ENCODE results near the gene MMAB. TPM values are rescaled to one million over a fixed set of nuclear protein-coding genes. Genes with fewer than 3 reads are reported as not detected.

Gene MMAB
- total and polyA plus RNA-seq, 10 of the 15 experiments (the other 5 are each of a cell fraction or from before 2014, with no cell fraction given), result 10.6 to 65.3 (median 45.2) TPM

GRCh38 chr12:109573029-109573913, at the start of gene MMAB, which contains the start of gene MVK (continued):
- TF ChIP-seq EGR1 (IDR thresholded peaks at IDR 0.05; ENCODE audit: borderline replicate concordance in 1 of 2, low read depth in 2 of 2, low read length in 2 of 2), result peak in 1 of 2 experiments; percentile 53; a peak in 1 of 3 replicates

- no peak overlapping the region for H2AFZ ChIP-seq (ENCODE audit: control insufficient read depth, low read depth, low read length)
- H3K9me3 ChIP-seq (replicated peaks; ENCODE audit: control insufficient read depth, insufficient read depth, low read length), result no peaks in the 10 kb centered on the region
- ChIA-PET CTCF (no interaction called here), SMC1A (ENCODE audit: uncharacterized antibody, unreplicated experiment) (no interaction called here), POLR2A (interaction anchor here (0.5 kb wide), 1 partner anchor 614 kb away, joined by 3 read pairs; no protein-coding TSS in a partner anchor), RAD21 (ENCODE audit: unreplicated experiment) (no interaction called here)
- H3K27me3 ChIP-seq (replicated peaks in 1 of 2; ENCODE audit: control insufficient read depth in 2 of 2, insufficient read depth in 2 of 2, low read length in 1 of 2), result peaks cover 0 to 2% of the 10 kb centered on the region in 2 experiments; a peak in 2 of 4 replicates
- no peaks in the 10 kb centered on the region for H3K4me1 ChIP-seq (ENCODE audit: control insufficient read depth, insufficient read depth, low read length)
- H3K27ac ChIP-seq (ENCODE audit: control insufficient read depth, insufficient read depth), result no peak overlapping the region
- no peak for TF ChIP-seq NRF1 (conservative IDR thresholded peaks at IDR 0.05; ENCODE audit: low read depth, low read length)
- TF ChIP-seq EP300 (IDR thresholded peaks at IDR 0.05; ENCODE audit: borderline replicate concordance in 1 of 2, control insufficient read depth in 1 of 2, low read depth in 2 of 2, low read length in 2 of 2), result no peak
- TF ChIP-seq SUPT20H (IDR thresholded peaks at IDR 0.05; ENCODE audit: borderline replicate concordance, control insufficient read depth, low read depth, low read length), result no peak
- TF ChIP-seq CREM (IDR thresholded peaks at IDR 0.05; ENCODE audit: low read depth), result no peak
- TF ChIP-seq WRNIP1 (IDR thresholded peaks at IDR 0.05; ENCODE audit: borderline replicate concordance, low read depth, low read length), result no peak
- WGBS (ENCODE audit: insufficient coverage, insufficient replicate concordance, low lambda C conversion rate, missing lambda C conversion rate), result 11% methylated on average over 22 of the region's 22 CpGs
- no peak for ATAC-seq
- no peaks in the 10 kb centered on the region for H3K79me2 ChIP-seq (ENCODE audit: control insufficient read depth, insufficient read depth, low read length)
- no peaks in the 10 kb centered on the region for H3K36me3 ChIP-seq (ENCODE audit: control insufficient read depth in 2 of 2, insufficient read depth in 2 of 2, low read length in 1 of 2)
- H3K4me2 ChIP-seq (ENCODE audit: control insufficient read depth, insufficient read depth), result no peak overlapping the region
- no TSS peak for BruUV-seq (replicated peaks)
- intact Hi-C loops (cut with micrococcal nuclease; ENCODE audit: unreplicated experiment) (no loop called here), in situ Hi-C loops (cut with MboI) (no loop called here)
- no peak overlapping the region for H3K9ac ChIP-seq (ENCODE audit: control insufficient read depth, insufficient read depth, low read length)
- no peaks in the 10 kb centered on the region for H4K20me1 ChIP-seq (ENCODE audit: control insufficient read depth, insufficient read depth)
- no peak for DNase-seq (ENCODE audit: low read depth, low spot score)
- H3K4me3 ChIP-seq, result no peak overlapping the region
- no peak for FAIRE-seq
Measured at GRCh38 chr12:109621901-109622364, 48.6 kb upstream of the MMAB start.

Data from GM12878 (cell line).